Smooth muscle cell (in vitro differentiated cells): ENCODE results near the gene SCAI. TPM values are rescaled to one million over a fixed set of nuclear protein-coding genes. Genes with fewer than 3 reads are reported as not detected.

ENCODE experiments used
- DNase-seq: peaks from one replicate; lab custom pipeline; 2025; ENCODE audit not compliant: unreplicated experiment; lab: John Stamatoyannopoulos, UW
- H2AFZ ChIP-seq: fragments of 200-600 bp; sonication (generic); 2 replicates; pipeline ENCODE4 v1.6.0; 2016; ENCODE audit warnings: antibody characterized with exemption, low read depth, mild to moderate bottlenecking
- H3F3A ChIP-seq: fragments of 200-600 bp; sonication (generic); 2 replicates; pipeline ENCODE4 v1.6.0; 2017; ENCODE audit warnings: antibody characterized with exemption, low read depth
- H3K27ac ChIP-seq: fragments of 200-600 bp; sonication (generic); 2 replicates; pipeline ENCODE4 v1.5.1; 2016; ENCODE audit warnings: low read depth, mild to moderate bottlenecking
- H3K27me3 ChIP-seq: fragments of 200-600 bp; sonication (generic); 2 replicates; pipeline ENCODE4 v1.6.1; 2016; ENCODE audit warnings: low read depth, mild to moderate bottlenecking
- H3K36me3 ChIP-seq: fragments of 200-600 bp; sonication (generic); 2 replicates; pipeline ENCODE4 v1.5.1; 2016; ENCODE audit warnings: low read depth
- H3K4me1 ChIP-seq: fragments of 200-600 bp; sonication (generic); 2 replicates; pipeline ENCODE4 v1.5.1; 2016; ENCODE audit warnings: low read depth
- H3K4me2 ChIP-seq: fragments of 200-600 bp; sonication (generic); 2 replicates; pipeline ENCODE4 v1.6.0; 2016; ENCODE audit warnings: mild to moderate bottlenecking
- H3K4me3 ChIP-seq: fragments of 200-600 bp; sonication (generic); 2 replicates; pipeline ENCODE4 v1.5.1; 2016; ENCODE audit warnings: mild to moderate bottlenecking
- H3K79me2 ChIP-seq: fragments of 200-600 bp; sonication (generic); 2 replicates; pipeline ENCODE4 v1.6.0; 2016; ENCODE audit warnings: low read depth, mild to moderate bottlenecking
- H3K9ac ChIP-seq: fragments of 200-600 bp; sonication (generic); 2 replicates; pipeline ENCODE4 v1.6.0; 2016; ENCODE audit warnings: low read depth
- H3K9me3 ChIP-seq: fragments of 200-600 bp; sonication (generic); replicated peaks from 2 replicates; pipeline ENCODE4 v1.5.1; 2016; ENCODE audit warnings: low read depth
- H4K20me1 ChIP-seq: fragments of 200-600 bp; sonication (generic); 2 replicates; pipeline ENCODE4 v1.6.0; 2016; ENCODE audit warnings: low read depth
- WGBS: methylation state at CpG from one replicate; pipeline ENCODE4 v1.1.7; 2016; ENCODE audit warnings: low lambda C conversion rate; 5-methylcytosine and 5-hydroxymethylcytosine counted together
- polyA plus RNA-seq: library from polyadenylated mRNA; unstranded; fragments of >200 nt; fragmentation: Nextera tagmentation; extraction: Ambion mirVana; gene quantifications from 2 replicates; pipeline ENCODE4 v1.2.1, GENCODE V29; 2016
- total RNA-seq: library from RNA; depleted of rRNA; stranded (reverse); fragments of >200 nt; gene quantifications from 2 replicates; pipeline ENCODE4 v1.2.3, GENCODE V29; 2014
- TF ChIP-seq, protein P1 (sequence below): fragments of 200-600 bp; sonication (generic); IDR thresholded peaks from 2 replicates; pipeline ENCODE4 v1.5.1; 2017; ENCODE audit warnings: borderline replicate concordance, mild to moderate bottlenecking, antibody characterized with exemption; ENCODE audit not compliant: insufficient read depth, poor library complexity, severe bottlenecking

The SCAI gene
- total and polyA plus RNA-seq, 2 experiments from 2014 or later = 0.81 to 8.4 TPM

- no peaks in the 10 kb centered on the region for H3K9me3 ChIP-seq
- H3K4me3 ChIP-seq = no peak overlapping the region
- H3K4me1 ChIP-seq = no peaks in the 10 kb centered on the region
- H3F3A ChIP-seq = no peaks in the 10 kb centered on the region
- H3K36me3 ChIP-seq = peaks cover 6% of the 10 kb centered on the region
- peaks cover 51% of the 10 kb centered on the region for H4K20me1 ChIP-seq
- no peak overlapping the region for H3K4me2 ChIP-seq
- TF ChIP-seq, protein P1, sequence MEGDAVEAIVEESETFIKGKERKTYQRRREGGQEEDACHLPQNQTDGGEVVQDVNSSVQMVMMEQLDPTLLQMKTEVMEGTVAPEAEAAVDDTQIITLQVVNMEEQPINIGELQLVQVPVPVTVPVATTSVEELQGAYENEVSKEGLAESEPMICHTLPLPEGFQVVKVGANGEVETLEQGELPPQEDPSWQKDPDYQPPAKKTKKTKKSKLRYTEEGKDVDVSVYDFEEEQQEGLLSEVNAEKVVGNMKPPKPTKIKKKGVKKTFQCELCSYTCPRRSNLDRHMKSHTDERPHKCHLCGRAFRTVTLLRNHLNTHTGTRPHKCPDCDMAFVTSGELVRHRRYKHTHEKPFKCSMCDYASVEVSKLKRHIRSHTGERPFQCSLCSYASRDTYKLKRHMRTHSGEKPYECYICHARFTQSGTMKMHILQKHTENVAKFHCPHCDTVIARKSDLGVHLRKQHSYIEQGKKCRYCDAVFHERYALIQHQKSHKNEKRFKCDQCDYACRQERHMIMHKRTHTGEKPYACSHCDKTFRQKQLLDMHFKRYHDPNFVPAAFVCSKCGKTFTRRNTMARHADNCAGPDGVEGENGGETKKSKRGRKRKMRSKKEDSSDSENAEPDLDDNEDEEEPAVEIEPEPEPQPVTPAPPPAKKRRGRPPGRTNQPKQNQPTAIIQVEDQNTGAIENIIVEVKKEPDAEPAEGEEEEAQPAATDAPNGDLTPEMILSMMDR = no peak
- no peaks in the 10 kb centered on the region for H3K27me3 ChIP-seq
- H3K27ac ChIP-seq = no peak overlapping the region
- DNase-seq = no peak
- H2AFZ ChIP-seq = no peak overlapping the region
- H3K79me2 ChIP-seq = peaks cover 30% of the 10 kb centered on the region
- no peak overlapping the region for H3K9ac ChIP-seq
- 90% methylated on average over 3 of the region's 3 CpGs for WGBS
These were observed 18.1 kb upstream of the SCAI start for GRCh38 chr9:125161284-125161918.

DNA sequence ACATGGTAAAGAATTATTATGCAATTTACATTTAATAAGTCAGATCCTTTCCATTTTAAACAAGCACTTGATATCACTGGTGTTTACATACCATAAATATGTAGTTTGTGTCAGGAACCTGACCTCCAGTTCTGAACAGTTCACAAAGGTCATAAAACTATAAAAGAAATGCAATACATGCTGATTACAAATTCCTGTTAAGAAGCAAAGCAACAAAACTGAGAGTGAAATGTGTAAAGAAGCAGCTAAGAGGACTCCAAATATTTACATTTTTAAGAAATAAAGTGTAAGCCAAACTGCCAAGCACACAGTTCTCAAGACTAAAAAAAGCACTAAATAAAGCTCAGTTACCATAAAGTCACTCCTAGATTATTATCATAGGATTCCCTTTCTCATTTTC is 17.4 kb upstream of the SCAI start:
- Histone ChIP-seq H3F3A (no peaks in the 10 kb centered on the region), H3K9me3 (no peaks in the 10 kb centered on the region), H3K79me2 (peaks cover 28% of the 10 kb centered on the region), H3K27ac (no peak overlapping the region), H3K4me2 (no peak overlapping the region), H3K36me3 (peaks cover 6% of the 10 kb centered on the region), H3K4me3 (no peak overlapping the region), H4K20me1 (peaks cover 46% of the 10 kb centered on the region), H3K9ac (no peak overlapping the region), H3K4me1 (no peaks in the 10 kb centered on the region), H2AFZ (no peak overlapping the region), H3K27me3 (no peaks in the 10 kb centered on the region)
- TF ChIP-seq, protein P1 = no peak
- no peak for DNase-seq

- TF ChIP-seq, protein P1 = no peak
- H3K36me3 ChIP-seq = peaks cover 17% of the 10 kb centered on the region
- H3K27me3 ChIP-seq = no peaks in the 10 kb centered on the region
- no peak overlapping the region for H3K4me2 ChIP-seq
- WGBS = 97% methylated on average over 2 of the region's 2 CpGs
- no peak overlapping the region for H3K9ac ChIP-seq
- no peak overlapping the region for H2AFZ ChIP-seq
- no peak for DNase-seq
- peaks cover 24% of the 10 kb centered on the region for H4K20me1 ChIP-seq
- H3F3A ChIP-seq = no peaks in the 10 kb centered on the region
- H3K27ac ChIP-seq = no peak overlapping the region
- peaks cover 11% of the 10 kb centered on the region for H3K79me2 ChIP-seq
- no peaks in the 10 kb centered on the region for H3K4me1 ChIP-seq
- no peaks in the 10 kb centered on the region for H3K9me3 ChIP-seq
- no peak overlapping the region for H3K4me3 ChIP-seq
These were observed 13.2 kb upstream of the SCAI start for GRCh38 chr9:125156551-125156950.

DNA sequence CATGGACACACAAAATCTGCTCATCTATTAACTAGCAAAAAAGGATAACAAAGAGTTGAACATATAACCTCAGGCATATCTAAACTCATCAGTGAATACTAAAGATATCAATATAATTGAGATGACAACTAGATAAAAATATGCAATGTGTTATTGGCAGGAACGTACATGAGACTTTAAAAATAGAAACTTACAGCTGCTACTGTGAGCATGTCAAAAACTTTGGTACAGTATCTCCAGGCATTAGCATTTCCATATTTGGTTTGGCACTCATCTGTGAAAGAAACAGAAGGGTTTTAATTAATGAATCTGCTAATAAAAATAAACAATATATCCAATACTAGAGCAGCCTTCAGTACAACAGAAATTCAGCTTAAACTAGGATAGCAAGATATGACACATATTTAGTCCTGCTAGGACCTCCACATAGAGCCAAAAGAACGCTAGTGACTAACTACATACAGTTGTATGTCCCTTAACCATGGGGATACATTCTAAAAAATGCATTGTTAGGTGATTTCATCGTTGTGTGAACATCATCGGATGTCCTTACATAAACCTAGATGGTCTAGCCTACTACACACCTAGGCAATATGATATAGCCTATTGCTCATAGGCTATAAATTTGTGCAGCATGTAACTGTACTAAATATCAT is 10.5 kb upstream of the SCAI start:
- H3K9me3 ChIP-seq = no peaks in the 10 kb centered on the region
- peaks cover 12% of the 10 kb centered on the region for H4K20me1 ChIP-seq
- no peak overlapping the region for H3K4me2 ChIP-seq
- WGBS = 95% methylated on average over 4 of the region's 4 CpGs
- H3K27ac ChIP-seq = no peak overlapping the region
- H3K4me1 ChIP-seq = no peaks in the 10 kb centered on the region
- peaks cover 17% of the 10 kb centered on the region for H3K36me3 ChIP-seq
- no peaks in the 10 kb centered on the region for H3K79me2 ChIP-seq
- H3K9ac ChIP-seq = no peak overlapping the region
- no peak overlapping the region for H2AFZ ChIP-seq
- DNase-seq = no peak
- H3F3A ChIP-seq = no peaks in the 10 kb centered on the region
- TF ChIP-seq, protein P1 = no peak
- no peak overlapping the region for H3K4me3 ChIP-seq
- no peaks in the 10 kb centered on the region for H3K27me3 ChIP-seq
